GM18868 (cell line): ENCODE measurements around the gene PKP4.

Experiments used
- ATAC-seq: cut with Tn5 transposase; IDR thresholded peaks from one replicate; pipeline ENCODE4 v1.9.1; 2021; ENCODE audit warnings: mild to moderate bottlenecking, moderate library complexity; ENCODE audit not compliant: unreplicated experiment

The PKP4 gene

GRCh38 chr2:158713523-158714138, 256.9 kb downstream of the PKP4 start:
- ATAC-seq, result no peak

GRCh38 chr2:158714420-158714819, 257.7 kb downstream of the PKP4 start:
- ATAC-seq, result no peak

GRCh38 chr2:158715357-158715756, 258.6 kb downstream of the PKP4 start:
- no peak for ATAC-seq

- ATAC-seq, result no peak
Measured at GRCh38 chr2:158716121-158716791, 259.5 kb downstream of the PKP4 start.

GRCh38 chr2:158716921-158717320, 260.2 kb downstream of the PKP4 start:
- no peak for ATAC-seq

- no peak for ATAC-seq
Measured at GRCh38 chr2:158717366-158718195, 260.8 kb downstream of the PKP4 start.

- no peak for ATAC-seq
Measured at GRCh38 chr2:158718196-158718585, 261.4 kb downstream of the PKP4 start.

GRCh38 chr2:158718851-158719250, 262.1 kb downstream of the PKP4 start:
- ATAC-seq, result no peak

GRCh38 chr2:158719403-158719802, 262.7 kb downstream of the PKP4 start:
- no peak for ATAC-seq

GRCh38 chr2:158722266-158723105, 265.7 kb downstream of the PKP4 start:
- no peak for ATAC-seq

GRCh38 chr2:158723181-158723838, 266.6 kb downstream of the PKP4 start:
- ATAC-seq, result no peak

- ATAC-seq, result no peak
Measured at GRCh38 chr2:158723921-158724802, 267.4 kb downstream of the PKP4 start.

GRCh38 chr2:158724803-158725381, 268.1 kb downstream of the PKP4 start:
- ATAC-seq, result no peak

- no peak for ATAC-seq
Measured at GRCh38 chr2:158725441-158725891, 268.7 kb downstream of the PKP4 start.

- no peak for ATAC-seq
Measured at GRCh38 chr2:158726911-158727592, 270.3 kb downstream of the PKP4 start.

- ATAC-seq, result no peak
Measured at GRCh38 chr2:158728422-158728821, 271.7 kb downstream of the PKP4 start.

GRCh38 chr2:158729451-158729850, 272.7 kb downstream of the PKP4 start:
- ATAC-seq, result no peak

GRCh38 chr2:158729873-158730620, 273.3 kb downstream of the PKP4 start:
- no peak for ATAC-seq
